Stimulated activated CD4-positive, alpha-beta T cell treated with anti-CD3 and anti-CD28 coated beads, TNF-alpha, amount 100 ng/mL, for 4 hours (primary cell): ENCODE data around the gene BECN2.

Experiments
- DNase-seq, 3 experiments: peaks; one replicate each; pipeline ENCODE4 v3.0.0-alpha.2; 2020; ENCODE audit warnings: low read depth in 3 of 3

BECN2 gene, protein sequence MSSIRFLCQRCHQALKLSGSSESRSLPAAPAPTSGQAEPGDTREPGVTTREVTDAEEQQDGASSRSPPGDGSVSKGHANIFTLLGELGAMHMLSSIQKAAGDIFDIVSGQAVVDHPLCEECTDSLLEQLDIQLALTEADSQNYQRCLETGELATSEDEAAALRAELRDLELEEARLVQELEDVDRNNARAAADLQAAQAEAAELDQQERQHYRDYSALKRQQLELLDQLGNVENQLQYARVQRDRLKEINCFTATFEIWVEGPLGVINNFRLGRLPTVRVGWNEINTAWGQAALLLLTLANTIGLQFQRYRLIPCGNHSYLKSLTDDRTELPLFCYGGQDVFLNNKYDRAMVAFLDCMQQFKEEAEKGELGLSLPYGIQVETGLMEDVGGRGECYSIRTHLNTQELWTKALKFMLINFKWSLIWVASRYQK

DNA sequence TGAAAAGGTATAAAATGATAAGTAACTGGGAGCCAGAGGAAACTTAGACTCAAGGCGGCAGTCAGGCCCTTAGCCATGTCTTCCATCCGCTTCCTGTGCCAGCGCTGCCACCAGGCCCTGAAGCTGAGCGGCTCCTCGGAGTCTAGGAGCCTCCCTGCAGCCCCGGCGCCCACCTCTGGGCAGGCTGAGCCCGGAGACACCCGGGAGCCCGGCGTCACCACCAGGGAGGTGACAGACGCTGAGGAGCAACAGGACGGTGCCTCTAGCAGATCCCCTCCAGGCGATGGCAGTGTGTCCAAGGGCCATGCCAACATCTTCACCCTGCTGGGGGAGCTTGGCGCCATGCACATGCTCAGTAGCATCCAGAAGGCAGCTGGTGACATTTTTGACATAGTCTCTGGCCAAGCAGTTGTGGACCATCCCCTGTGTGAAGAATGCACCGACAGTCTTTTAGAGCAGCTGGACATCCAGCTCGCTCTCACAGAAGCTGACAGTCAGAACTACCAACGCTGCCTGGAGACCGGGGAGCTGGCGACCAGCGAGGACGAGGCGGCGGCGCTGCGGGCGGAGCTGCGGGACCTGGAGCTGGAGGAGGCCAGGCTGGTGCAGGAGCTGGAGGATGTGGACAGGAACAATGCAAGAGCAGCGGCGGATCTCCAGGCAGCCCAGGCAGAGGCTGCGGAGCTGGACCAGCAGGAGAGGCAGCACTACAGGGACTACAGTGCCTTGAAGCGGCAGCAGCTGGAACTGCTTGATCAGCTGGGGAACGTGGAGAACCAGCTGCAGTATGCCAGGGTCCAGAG lies at the start of gene BECN2:
BECN2 (plus strand) TSS at position 76 of the 803 bp plus-strand sequence; CDS start at position 76, 0 bp downstream.
- DNase-seq, result no peak

DNA sequence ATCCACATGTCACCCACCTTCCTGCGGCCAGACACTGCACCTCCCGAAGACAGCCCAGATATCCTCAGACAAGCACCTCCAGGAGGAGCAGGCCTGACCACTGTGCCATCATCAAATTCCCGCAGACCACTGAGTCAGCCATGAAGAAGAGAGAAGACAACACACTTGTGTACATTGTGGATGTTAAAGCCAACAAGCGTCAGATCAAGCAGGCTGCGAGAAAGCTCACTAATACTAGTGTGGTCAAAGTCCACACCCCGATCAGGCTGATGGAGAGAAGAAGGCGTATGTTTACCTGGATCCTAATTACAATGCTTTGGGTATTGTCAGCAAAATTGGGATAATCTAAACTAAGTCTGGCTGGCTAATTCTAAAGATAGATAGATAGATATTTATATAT lies 41.4 kb upstream of the BECN2 start:
- DNase-seq, result no peak

DNA sequence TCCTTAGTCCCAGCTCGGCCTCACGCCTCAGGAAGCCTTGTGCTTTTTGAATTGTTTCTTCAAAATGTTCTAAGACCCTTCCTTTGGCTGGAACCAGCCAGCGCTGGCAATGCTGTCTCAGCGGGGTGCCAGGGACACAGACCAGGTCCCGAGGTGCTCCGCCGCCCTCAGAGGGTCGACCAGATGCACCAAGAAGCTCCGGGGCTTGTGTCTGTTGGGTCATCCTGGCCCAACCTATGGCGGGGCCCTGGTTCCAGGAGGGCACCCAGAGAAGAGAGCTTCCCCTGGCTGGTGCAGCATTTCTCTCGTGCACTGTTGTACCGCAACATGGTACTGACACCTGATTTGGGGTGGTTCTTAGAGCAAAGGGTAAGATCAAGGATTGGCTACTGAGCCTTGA lies 40.1 kb upstream of the BECN2 start:
- no peak for DNase-seq

DNA sequence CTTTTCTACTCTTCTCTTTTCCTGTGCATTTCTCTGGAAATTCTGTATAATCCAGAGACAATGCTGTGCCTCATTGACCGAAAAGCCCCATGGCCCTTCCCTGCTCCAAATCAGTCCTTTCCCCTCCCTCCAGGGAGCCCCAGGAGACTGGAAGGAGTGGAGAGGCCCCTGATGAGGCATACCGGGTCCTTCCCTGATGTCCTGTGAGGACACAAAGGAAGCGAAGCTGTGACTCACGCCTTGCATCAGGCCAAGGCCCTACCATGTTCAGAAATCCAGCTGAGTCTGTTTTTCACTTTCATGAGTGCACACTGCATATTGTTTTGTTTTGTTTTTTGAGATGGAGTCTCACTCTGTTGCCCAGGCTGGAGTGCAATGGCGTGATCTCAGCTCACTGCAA lies 38.7 kb upstream of the BECN2 start:
- no peak for DNase-seq

DNA sequence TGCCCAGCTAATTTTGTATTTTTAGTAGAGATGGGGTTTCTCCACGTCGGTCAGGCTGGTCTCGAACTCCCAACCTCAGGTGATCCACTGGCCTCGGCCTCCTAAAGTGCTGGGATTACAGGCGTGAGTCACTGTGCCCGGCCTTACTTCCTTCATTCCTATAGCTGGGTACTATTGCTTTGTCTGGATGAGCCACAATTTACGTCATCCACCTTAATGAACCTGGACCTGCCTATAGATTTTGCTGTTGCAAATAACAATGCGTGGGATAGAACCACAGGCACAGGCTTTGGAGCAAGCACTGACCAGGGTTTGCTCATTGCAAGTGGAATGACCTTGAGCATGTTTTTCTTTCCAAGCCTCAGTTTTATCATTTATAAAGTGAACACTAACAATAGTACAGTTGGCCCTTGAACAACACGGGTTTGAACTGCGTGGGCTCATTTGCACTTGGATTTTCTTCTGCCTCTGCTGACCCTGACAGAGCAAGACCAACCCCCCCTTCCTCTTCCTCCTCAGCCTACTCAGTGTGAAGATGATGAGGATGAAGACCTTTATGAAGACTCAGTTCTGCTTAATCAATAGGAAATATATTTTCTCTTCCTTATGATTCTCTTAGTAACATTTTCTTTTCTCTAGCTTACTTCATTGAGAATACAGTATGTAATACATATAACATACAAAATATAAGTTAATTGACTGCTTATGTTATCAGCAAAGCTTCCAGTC lies 33.3 kb upstream of the BECN2 start:
- DNase-seq, result no peak

DNA sequence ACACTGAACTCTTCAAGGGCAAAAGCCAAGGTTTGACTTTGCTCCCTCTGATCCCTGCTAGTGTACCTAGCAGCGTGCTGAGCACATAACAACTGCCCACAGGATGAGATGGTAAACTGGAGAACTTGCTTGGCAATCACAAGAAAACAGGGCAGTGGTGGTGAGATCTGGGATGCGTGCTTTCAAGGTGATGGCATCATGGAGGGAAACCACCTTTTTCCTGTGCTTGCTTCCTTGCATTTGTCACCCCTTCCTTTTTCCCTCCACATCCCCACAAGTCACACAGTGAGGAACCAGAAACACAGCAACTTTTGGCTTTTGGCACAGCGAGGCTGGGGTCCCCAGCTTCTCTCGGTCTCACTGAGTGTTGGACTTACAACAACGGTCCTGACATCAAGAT lies 31.4 kb upstream of the BECN2 start:
- DNase-seq, result no peak

DNA sequence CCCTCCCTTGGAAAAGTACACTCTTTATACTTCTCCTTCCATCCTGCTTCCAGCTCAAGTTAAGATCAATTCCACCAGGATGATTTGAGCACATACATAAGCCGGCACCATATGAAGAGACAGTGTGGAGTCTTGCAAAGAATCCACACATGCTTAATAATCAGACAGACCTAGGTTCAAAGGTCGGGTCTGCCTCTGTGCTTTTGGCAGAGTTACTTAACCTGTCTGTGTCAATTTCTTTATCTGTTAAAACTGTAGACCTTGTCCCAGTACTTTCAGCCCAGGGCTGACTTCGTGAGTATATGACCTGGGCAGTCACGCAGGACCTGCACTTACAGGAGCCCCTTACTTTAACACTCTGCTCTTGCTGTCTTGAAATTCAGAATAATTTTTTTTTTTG lies 30.2 kb upstream of the BECN2 start:
- no peak for DNase-seq

DNA sequence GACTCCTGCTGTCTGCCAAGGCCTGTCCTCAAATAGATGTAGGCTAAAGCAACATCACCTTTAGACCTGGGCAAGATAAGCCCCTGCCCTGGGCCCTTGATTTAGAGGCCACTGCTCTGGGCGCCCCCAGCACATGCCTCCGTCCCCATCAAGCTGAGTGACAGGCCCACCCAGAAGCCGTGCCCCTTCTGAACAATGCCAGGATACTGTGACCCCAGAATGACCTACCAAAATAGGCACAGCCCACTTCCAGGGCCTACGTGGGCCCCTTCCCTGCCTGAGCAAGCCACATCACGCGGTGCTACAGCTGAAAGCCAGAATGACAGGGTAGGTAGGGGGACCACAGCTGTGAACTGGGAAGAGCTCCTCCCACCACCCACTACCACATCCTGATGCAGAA lies 24.7 kb upstream of the BECN2 start:
- no peak for DNase-seq

DNA sequence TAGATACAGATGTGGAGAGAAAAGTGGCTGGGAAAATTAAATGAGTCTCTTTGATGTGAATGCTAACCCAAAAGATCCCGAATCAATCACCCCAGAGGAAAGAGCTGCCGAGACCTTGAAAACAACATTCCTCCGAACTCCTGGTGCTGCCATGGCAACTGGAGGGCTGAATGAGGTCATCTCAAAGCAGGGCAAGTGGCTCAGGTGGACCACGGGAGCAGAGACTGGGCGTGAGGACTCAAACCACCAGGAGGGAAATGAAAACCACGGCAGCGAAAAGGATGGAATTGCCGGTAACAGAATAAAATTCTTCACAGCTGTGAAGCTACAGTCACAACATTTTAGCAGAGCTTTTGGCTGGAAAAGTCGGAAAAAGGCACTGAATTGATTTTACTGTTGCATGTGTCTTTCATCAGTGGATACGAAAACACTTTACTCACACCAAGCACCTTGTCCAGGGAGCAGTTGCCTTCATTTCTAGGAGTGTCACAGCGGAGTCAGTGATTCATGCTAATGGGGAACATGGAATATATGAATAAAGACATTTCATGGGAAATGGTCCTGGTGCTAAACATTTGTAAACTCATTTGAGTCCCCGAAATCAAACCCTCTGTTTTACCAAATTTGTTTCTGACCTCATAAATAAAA lies 23.2 kb upstream of the BECN2 start:
- no peak for DNase-seq

DNA sequence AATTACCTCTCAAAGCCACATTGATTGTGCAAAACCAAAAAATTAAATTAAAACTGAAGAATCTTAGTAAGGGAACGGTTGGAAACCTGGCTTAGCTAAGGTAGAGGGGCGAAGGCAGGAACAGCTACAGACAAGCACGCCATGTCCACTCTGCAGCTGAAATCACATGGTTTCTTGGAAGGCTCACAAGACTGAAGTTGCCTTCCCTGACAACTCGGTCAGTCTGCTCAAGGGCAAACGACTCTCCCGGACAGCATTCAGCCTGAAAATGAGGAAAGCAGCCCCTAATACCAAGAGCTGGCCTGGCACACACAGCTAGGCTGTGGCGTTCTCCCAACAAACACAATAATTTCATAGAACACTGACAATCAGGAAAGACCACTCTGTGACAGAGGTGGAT lies 22.7 kb upstream of the BECN2 start:
- DNase-seq, result no peak

DNA sequence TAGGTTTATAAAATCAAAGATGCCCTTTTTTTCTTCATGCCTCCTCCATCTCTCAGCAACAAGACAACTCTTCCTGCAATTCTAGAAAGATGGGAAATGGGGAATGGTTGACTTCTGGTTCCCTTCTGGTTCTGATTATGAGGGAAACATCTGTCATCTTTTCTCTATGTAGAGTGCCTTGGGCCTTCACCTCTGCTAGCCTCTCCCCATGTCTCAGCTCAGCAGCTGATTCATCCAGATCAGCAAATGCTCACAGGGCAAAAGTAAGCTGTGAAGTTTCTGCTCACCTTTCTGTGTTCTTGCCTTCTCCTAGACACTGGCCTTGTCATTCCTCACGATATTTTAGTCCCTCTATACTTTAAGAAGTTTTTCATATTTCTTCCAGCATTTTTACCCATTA lies 17.8 kb upstream of the BECN2 start:
- no peak for DNase-seq

DNA sequence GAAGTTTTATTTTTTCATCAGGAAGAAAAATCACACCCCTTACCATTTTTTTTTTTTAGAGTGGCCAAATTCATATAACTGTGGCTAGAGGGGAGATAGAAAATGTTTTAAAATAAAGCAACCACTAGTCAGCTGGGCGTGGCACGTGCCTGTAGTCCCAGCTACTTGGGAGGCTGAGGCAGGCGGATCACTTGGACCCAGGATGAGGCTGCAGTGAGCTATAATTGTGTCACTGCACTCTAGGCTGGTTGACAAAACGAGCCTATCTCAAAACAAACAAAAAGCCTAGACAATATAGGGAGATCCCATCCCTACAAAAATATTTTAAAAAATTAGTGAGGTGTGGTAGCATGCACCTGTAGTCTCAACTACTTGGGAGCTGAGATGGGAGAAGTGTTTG lies 14.8 kb upstream of the BECN2 start:
- no peak for DNase-seq

DNA sequence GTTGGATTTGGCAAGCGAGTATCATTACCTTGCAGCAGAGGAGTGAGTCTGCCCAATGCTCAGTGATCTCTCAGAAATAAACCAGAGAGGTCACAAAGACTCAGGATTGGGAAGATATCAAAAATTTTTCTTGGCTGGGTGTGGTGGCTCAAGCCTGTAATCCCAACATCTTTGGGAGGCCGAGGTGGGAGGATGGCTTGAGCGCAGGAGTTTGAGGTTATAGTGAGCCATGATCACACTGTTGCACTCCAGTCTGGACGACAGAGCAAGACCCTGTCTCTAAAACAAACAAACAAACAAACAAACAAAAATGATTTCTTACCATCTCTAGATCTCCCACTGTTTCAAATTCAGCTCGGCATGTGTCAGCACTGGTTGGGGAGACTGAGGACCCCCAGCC lies 13.3 kb upstream of the BECN2 start:
- DNase-seq, result no peak

DNA sequence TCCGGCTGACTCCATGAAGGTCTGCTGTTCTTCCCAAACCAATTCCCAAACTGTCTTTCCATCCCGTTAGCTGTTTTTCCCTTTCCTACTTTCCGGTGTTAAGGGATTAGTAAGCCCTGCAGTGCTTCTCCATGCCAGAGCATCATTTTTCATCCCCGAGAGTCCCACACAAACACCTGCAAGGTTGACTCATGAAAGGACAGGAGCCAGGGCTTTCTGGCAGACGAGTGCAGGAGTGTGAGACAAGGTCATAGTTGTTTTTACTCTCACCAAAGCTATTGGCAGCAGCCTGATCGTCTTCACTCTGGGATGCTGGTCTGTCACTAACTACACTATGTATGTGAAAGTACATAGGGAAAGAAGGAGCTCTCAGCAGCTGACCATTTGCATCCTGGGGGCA lies 10.2 kb upstream of the BECN2 start:
- no peak for DNase-seq

DNA sequence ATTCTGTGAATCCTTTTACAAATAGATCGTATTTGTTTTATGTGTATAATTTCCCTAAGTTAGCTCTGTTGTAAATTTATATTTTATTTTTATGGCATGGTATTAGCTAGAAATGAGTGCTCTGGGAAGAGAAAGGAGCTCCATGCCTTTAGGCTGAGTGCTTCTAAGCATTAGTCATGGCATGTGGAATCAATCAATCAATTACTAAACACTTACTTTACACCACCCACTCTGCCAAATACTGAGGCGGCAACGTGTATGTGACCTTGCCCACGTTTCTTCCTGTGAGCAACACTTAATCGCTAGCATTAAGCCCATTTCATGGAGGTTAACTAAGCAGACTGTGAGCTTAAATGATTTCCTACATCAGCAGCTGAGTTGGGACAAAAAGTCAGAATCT lies 7.2 kb upstream of the BECN2 start:
- DNase-seq, result no peak

DNA sequence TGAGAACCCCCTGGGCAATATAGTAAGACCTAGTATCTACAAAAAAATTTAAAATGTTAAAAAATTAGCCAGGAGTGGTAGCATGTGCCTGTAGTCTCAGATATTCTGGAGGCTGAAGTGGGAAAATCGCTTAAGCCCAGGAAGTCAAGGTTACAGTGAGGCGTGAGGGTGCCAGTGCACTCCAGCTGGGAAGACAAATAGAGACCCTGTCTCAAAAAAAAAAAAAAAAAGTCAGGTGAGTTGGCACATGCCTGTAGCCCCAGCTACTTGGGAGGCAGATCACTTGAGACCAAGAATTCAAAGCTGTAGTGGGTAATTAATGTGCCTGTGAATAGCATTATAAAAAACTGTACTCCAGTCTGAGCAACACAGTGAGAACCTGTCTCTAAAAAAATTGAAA lies 4.6 kb downstream of the BECN2 start:
- no peak for DNase-seq

DNA sequence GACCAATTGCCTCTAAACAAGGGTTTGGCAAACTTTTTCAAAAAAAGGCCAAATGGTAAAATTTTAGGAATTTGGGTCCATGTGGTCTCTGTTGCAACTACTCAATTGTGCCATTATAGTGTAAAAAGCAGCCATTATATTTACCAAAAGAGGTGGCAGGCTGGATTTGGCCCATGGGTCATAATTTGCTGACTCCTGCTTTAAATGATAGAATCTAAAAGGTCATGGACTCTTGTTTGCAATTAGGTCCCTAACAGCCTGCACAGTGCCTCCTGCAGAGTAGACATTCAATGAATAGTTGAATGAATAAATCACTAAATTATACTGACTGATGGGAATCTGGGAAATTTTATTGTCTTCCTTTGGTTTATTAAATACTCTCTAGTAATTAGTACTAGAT lies 6.2 kb downstream of the BECN2 start:
- DNase-seq, result no peak

DNA sequence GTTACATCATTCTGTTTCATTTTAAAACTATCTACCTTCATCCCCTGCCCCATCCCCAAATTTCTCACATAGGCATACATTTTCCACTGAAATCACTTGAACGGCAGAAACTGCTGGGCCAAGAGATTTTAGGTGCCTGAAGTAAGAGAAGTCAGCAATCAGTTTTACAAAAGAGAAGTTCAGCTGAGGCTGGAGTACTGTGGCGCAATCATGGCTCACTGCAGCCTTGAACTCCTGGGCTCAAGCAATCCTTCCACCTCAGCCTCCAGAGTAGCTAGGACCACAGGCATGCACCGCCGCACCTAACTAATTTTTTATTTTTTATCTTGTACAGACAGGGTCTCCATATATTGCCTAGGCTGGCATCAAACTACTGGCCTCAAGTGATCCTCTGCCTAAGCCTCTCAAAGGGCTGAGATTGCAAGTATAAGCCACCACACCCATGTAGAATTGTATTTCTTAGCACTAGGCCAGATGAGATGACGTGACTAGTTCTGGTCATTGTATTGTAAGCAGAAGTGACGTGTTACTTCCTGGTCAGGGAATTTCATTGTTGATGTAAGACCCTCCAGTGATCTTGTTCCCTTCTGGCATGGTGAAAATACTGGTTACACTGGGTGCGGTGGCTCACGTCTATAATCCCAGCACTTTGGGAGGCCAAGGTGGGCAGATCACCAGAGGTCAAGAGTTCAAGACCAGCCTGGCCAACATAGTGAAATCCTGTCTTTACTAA lies 7.1 kb downstream of the BECN2 start:
- DNase-seq, result no peak

DNA sequence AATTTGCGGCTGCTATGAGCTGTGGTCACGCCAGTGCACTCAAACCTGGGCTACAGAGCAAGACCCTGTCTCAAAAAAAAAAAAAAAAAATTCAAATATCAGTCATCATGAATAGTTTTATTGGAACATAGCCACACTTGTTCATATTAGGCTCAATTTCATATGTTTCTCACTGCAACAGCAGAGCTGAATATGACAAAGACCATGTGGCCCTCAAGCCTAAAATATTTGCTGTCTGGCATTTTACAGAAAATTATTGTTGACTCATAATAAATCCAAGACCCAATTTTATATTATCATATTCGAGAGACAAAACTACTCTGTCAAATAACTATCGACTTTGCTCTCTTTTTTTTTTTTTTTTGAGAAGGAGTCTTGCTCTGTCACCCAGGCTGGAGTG lies 11.0 kb downstream of the BECN2 start:
- DNase-seq, result no peak

DNA sequence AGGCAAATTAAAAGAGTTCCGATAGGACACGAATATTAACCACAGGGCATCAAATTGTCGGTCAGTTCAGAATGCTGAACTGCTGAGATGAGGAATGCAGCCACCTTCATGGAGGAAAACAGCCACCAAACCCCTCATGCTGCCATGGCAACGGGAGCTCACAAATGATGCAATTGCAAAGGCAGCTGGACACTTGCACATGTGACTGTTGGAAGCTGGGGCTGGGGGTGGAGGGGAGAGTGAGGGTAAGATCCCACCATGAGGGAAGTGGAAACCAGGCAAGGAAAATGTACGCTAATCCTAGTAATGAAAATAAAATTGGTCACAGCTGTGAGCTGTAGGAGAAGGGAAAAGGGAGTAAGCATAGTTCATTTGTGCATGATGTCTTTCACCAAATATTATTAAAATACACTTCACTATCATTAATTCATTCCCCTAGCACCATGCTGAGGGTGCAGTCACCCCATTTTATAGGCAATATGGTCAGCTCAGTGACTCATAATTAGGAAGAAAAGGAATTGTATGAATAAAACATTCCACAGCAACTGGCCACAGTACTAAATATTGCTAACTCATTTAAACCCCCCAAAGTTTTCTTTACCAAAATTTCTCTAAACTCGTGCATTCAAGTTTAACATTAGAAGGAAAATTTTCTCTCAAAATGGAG lies 15.3 kb downstream of the BECN2 start:
- no peak for DNase-seq

DNA sequence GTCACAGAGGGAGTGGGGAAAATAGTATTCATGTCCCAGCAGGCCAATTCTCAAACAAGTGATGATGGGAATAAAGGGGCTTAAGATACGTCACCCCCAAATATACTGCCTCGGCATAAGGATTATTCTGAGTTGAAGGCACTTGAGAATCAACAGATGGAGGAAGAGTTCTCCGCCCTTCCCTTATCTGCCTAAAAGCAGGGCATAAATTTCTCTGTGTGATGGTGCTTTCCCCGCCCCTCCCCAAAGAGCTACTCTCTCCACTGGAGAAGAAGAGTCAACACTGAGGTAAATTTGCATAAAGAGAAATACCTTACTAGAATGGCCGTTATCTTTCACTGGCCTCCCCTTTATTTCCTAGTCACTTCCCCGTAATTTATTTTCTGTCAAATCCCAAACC lies 18.7 kb downstream of the BECN2 start:
- no peak for DNase-seq
